HG03196 (cell line): ENCODE data around the gene SLC30A4.

Experiments used
- ATAC-seq: cut with Tn5 transposase; IDR thresholded peaks from one replicate; pipeline ENCODE4 v1.9.1; 2021; ENCODE audit not compliant: unreplicated experiment

Gene SLC30A4

GRCh38 chr15:45454814-45455213, 67.7 kb downstream of the SLC30A4 start:
- ATAC-seq, result no peak

DNA sequence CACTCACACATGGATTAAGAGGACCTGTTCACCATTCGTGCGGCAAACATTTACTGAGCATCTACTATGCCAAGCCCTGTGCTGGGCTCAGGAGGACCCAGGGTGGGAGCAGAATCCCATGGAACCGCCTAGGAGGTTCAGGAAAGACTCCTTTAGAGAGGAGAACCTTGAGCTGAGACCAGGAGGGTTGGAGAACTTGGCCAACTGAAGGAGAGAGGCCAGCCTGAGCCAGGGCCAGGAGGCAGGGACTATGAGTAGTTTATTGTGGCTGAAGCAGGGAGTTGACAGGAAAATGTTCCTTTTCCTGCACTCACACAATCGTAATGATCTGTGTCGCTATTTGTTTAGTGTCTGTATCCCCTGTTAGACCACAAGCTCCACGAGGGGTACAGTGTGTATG, 71.3 kb downstream of the SLC30A4 start:
- no peak for ATAC-seq

GRCh38 chr15:45449916-45450867, 72.4 kb downstream of the SLC30A4 start:
- no peak for ATAC-seq

DNA sequence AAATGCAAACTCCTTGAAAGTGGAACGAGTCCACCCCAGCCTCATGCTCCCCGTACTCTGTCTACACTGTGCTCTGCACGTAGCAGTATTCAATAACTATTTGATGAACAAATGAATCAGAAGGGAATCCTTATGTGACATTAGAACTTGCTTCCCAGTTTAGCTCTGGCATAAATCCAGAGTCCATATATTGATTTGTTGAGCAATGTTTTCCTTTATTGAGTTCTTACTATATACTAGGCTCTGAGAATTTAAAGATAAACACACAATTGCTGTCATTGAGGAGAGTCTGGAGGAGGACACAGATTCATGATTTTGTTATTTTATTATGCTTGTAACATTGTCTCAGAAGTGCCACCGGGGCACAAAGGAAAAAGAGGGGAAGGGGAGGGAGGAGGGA, 73.2 kb downstream of the SLC30A4 start:
- no peak for ATAC-seq

GRCh38 chr15:45448066-45448915, 74.3 kb downstream of the SLC30A4 start:
- ATAC-seq, result no peak

DNA sequence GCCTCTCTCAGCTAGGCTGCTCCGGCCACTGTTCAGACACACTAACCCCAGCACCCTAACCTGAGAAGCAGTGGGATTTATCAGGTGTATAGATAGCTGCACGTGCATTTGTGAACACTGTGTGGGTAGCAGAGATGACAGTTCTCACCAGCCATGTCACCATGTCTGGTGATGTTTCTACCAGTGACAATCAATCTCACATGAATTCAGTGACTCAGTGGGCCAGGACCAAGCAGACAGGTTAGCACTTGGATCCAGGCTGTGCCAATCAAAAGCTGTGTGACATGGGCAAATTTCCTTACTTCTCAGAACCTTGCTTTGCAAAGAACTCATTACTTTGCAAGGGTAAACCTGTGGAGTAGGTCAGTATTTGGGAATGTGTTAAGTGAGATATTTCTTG, 78.9 kb downstream of the SLC30A4 start:
- ATAC-seq, result no peak

DNA sequence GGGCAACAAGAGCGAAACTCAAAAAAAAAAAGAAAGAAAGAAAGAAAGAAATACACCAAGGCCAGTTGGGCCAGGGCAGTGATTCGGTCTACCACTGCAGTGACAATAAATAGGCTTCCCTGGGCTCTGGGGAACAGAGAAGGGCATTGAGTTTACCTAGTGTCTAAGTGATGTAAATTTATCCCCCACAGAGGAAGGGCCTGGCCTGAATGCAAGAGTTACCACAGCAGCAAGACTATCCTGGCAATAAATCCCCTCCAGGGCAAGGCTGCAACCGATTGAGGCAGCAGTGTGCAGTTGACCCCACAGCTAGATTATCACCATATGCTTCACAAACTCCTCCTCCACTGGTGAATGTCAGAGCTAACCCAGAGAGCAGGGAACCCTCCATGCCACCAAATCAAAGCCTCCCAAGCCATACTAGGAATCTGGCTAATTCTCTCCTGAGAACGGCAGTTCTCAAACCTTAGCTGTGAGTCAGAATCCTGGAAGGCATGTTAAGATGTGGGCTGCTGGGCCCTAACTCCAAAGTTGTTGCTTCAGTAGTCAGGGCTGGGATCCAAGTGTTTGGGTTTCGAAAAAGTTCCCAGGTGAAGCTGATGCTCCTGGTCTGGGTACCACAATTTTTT, 79.9 kb downstream of the SLC30A4 start:
- ATAC-seq, result no peak

- no peak for ATAC-seq
Observed at GRCh38 chr15:45441686-45442085, 80.9 kb downstream of the SLC30A4 start.

DNA sequence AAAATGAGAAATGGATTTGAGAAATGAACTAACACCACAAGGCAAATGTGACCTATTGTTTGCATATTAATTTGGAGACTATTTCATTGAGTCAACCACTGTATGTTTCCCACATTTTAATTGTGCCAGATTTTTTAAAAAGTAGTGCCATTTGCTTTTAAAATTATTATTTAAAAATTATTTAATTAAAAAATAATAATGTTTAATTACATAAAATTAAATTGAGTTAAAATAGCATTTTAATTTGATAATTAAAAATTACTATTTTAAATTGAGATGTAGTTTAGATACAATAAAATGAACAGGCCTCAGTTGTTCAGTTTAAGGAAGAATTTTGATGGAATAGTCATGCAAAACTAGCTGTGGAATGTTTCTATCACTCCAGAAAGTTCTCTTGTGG, 81.5 kb downstream of the SLC30A4 start:
- ATAC-seq, result no peak

GRCh38 chr15:45439521-45440260, 82.9 kb downstream of the SLC30A4 start:
- no peak for ATAC-seq

DNA sequence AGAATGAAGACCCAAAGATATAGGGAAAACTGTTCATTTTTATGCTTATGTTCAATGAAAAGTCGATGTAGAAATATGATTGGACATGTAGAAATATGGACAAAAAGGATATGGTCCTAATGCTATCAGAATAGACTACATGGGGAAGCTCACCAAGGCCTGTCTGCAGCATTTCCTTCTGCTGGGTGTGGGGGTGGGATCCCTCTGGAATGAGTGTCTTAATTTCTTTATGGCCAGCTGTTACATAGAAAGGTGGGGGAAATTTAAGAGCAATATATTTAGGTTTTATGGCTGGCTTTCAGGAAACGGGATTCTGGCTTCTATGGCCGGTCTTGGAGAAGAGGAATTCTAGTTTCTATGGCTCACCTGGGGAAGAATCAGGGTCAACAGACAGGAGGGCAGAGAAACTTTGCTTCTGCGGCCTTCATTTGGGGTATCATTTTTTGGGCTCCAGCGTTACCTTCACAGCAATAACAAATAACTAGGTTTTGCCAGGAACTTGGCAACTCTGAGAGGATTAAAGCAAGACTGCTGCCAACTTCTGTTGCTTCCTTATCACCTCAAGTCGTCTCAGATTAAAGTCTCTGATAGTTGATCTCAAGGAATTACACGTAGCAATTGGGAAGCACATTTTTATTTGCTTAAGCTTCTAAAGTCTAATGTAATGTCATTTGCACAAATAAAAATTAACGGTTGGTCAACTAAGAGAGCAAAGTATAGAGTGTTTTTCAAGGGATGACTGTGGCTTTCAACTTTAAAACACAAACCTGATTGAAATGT, 87.2 kb downstream of the SLC30A4 start:
- no peak for ATAC-seq

DNA sequence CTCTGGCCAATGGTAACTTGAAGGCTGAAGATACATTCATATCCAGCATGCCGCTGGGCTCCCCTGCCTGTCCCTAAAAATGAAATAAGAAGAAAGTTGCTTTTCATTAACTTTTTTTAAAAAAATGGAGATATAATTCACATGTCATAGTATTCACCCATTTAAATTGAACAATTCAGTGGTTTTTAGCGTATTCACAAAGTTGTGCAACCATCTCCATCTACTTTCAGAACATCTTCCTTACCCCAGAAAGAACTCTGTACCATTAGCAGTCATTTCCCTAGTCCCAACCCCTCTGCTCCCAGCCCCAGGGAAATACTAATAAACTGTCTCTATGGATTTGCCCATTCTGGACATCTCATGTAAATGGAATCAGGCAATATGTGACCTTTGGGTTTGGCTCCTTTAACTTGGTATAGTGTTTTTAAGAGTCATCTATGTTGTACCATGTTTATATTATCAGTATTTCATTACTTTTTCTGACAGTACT, 88.4 kb downstream of the SLC30A4 start:
- ATAC-seq, result no peak

DNA sequence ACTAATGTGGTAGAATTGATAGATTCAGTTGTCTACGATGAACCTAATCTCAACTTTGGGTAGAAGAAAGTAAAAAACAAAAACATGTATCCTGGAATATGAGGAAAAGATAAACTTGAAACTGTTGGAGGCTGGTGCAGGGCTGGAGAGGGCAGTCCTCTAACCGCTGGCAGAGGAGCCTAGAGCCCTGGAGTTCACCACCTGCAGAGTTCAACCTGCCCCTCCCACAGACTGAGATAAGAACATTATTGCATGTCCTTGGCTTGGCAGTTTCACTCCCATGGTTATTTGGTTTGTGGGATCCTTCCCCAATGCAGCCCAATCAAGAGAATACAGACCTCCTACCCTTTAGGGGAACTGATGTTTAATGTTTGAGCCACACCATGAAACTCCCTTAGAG, 91.0 kb downstream of the SLC30A4 start:
- no peak for ATAC-seq

DNA sequence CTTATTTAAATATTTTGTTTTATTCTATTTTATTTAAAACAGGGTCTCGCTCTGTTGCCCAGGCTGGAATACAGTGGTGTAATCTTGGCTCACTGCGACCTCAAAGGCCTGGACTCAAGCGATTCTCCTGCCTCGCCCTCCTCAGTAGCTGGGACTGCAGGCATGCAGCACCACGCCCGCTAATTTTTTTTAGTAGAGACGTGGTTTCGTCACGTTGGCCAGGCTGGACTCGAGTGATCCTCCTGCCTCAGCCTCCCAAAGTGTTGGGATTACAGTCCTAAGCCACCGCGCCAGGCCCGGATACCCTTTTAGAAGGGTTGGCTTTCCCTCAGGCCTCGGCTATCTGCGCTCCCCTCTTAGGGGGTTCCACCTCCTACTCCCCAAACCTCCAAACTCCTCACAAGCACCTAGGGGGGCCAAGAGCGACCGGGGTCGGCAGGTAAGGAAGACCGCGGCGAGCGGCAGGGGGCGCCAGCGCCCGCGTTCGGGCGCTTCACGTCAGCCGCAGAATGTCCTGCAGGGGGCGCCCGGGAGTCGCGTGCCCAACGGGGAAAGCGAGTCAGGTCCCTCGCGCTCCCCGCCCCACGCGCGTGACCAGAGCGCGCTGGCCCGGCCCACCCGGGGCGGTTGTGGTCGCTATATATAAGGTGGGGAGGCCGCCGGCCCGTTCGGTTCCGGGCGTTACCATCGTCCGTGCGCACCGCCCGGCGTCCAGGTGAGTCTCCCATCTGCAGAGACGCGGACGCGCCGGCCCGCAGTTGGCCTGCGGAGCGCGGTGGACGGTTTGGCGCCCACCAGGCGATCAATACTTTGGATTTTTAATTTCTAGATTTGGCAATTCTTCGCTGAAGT, 92.4 kb downstream of the SLC30A4 start:
- peak; percentile 91 for ATAC-seq
